CMK (cell line): ENCODE measurements around the gene SCAI.
"Not testable (repeated sequence)": the region's sequence is repeated elsewhere in the genome, so short reads cannot be mapped to it uniquely, and the experiment has no call there.

Experiments used
- DNase-seq: peaks from one replicate; pipeline ENCODE4 v3.0.0-alpha.2; 2010; ENCODE audit warnings: low read depth

Gene SCAI

GRCh38 chr9:125028041-125028440 lies 115.3 kb downstream of the SCAI start:
- DNase-seq, result no peak

- no peak for DNase-seq
These were observed 118.4 kb downstream of the SCAI start for GRCh38 chr9:125024917-125025316.

- no peak for DNase-seq
These were observed 122.3 kb downstream of the SCAI start for GRCh38 chr9:125021069-125021468.

- not testable (repeated sequence) for DNase-seq
These were observed 127.7 kb downstream of the SCAI start for GRCh38 chr9:125015655-125016054.

GRCh38 chr9:125012013-125012412 lies 131.3 kb downstream of the SCAI start:
- not testable (repeated sequence) for DNase-seq

- no peak for DNase-seq
These were observed 134.7 kb downstream of the SCAI start for GRCh38 chr9:125008599-125008998.

- DNase-seq, result no peak
These were observed 140.0 kb downstream of the SCAI start for GRCh38 chr9:125003332-125003731.

GRCh38 chr9:124983698-124984097 lies 159.6 kb downstream of the SCAI start:
- DNase-seq, result no peak

GRCh38 chr9:124980431-124980830 lies 162.9 kb downstream of the SCAI start:
- DNase-seq, result no peak

- no peak for DNase-seq
These were observed 168.2 kb downstream of the SCAI start for GRCh38 chr9:124975131-124975530.

- peak; percentile 14 for DNase-seq
These were observed 169.5 kb downstream of the SCAI start for GRCh38 chr9:124973807-124974206.

- DNase-seq, result no peak
These were observed 171.0 kb downstream of the SCAI start for GRCh38 chr9:124972241-124972770.

GRCh38 chr9:124969401-124969800 lies 173.9 kb downstream of the SCAI start:
- no peak for DNase-seq

- no peak for DNase-seq
These were observed 175.1 kb downstream of the SCAI start for GRCh38 chr9:124968238-124968637.

GRCh38 chr9:124965775-124966568 lies 177.4 kb downstream of the SCAI start:
- not testable (repeated sequence) for DNase-seq

- DNase-seq, result no peak
These were observed 178.7 kb downstream of the SCAI start for GRCh38 chr9:124964604-124965003.

- no peak for DNase-seq
These were observed 179.3 kb downstream of the SCAI start for GRCh38 chr9:124964056-124964455.

GRCh38 chr9:124960409-124960752 lies 182.9 kb downstream of the SCAI start:
- no peak for DNase-seq

GRCh38 chr9:124959671-124960408 lies 183.5 kb downstream of the SCAI start:
- not testable (repeated sequence) for DNase-seq

- no peak for DNase-seq
These were observed 189.1 kb downstream of the SCAI start for GRCh38 chr9:124954255-124954654.

GRCh38 chr9:124950050-124950718 lies 193.1 kb downstream of the SCAI start:
- no peak for DNase-seq

- no peak for DNase-seq
These were observed 193.9 kb downstream of the SCAI start for GRCh38 chr9:124949387-124949786.
